H9 (cell line): ENCODE measurements around the gene CDH23. TPM values are rescaled to one million over a fixed set of nuclear protein-coding genes. Genes with fewer than 3 reads are reported as not detected.

ENCODE experiments used
- DNase-seq: peaks from one replicate; pipeline ENCODE4 v3.0.0-alpha.2; 2017
- H2AFZ ChIP-seq: one replicate; pipeline ENCODE4 v1.6.1; 2013; ENCODE audit warnings: mild to moderate bottlenecking, low read length, control low read depth, moderate library complexity
- H2AK5ac ChIP-seq: 2 replicates; pipeline ENCODE4 v1.6.1; 2013; ENCODE audit warnings: low read length, control low read depth, mixed read lengths; ENCODE audit not compliant: insufficient read length
- H2BK120ac ChIP-seq: one replicate; pipeline ENCODE4 v1.6.1; 2013; ENCODE audit warnings: low read depth, mild to moderate bottlenecking, low read length, control low read depth, inconsistent platforms; ENCODE audit not compliant: poor library complexity, severe bottlenecking
- H2BK12ac ChIP-seq: 2 replicates; pipeline ENCODE4 v1.6.1; 2013; ENCODE audit warnings: low read length, control low read depth, mixed read lengths, low read depth; ENCODE audit not compliant: insufficient read length
- H2BK15ac ChIP-seq: 2 replicates; pipeline ENCODE4 v1.6.1; 2013; ENCODE audit warnings: low read depth, low read length, control low read depth
- H2BK20ac ChIP-seq: one replicate; pipeline ENCODE4 v1.6.1; 2013; ENCODE audit warnings: low read depth, mild to moderate bottlenecking, low read length, control low read depth, inconsistent platforms; ENCODE audit not compliant: poor library complexity, severe bottlenecking
- H2BK5ac ChIP-seq: 2 replicates; pipeline ENCODE4 v1.6.1; 2013; ENCODE audit warnings: low read length, control low read depth, mixed read lengths; ENCODE audit not compliant: insufficient read length
- H3K14ac ChIP-seq: 2 replicates; pipeline ENCODE4 v1.6.1; 2013; ENCODE audit warnings: low read length, control low read depth; ENCODE audit not compliant: insufficient read depth
- H3K18ac ChIP-seq: 2 replicates; pipeline ENCODE4 v1.6.1; 2013; ENCODE audit warnings: low read depth, mild to moderate bottlenecking, mixed read lengths, low read length, control low read depth; ENCODE audit not compliant: insufficient read length
- H3K23ac ChIP-seq: 2 replicates; pipeline ENCODE4 v1.6.1; 2013; ENCODE audit warnings: low read length, control low read depth, mixed read lengths, low read depth; ENCODE audit not compliant: insufficient read length
- H3K23me2 ChIP-seq: 2 replicates; pipeline ENCODE4 v1.6.1; 2013; ENCODE audit warnings: low read depth, mild to moderate bottlenecking, mixed read lengths, low read length, control low read depth; ENCODE audit not compliant: insufficient read length, poor library complexity, severe bottlenecking
- H3K27ac ChIP-seq: 2 replicates; pipeline ENCODE4 v1.5.1; 2013; ENCODE audit warnings: low read length, control low read depth, mixed read lengths, low read depth; ENCODE audit not compliant: insufficient read length
- H3K27me3 ChIP-seq: 2 replicates; pipeline ENCODE4 v1.6.1; 2013; ENCODE audit warnings: low read length, control low read depth, inconsistent platforms; ENCODE audit not compliant: insufficient read depth
- H3K4ac ChIP-seq: 2 replicates; pipeline ENCODE4 v1.6.1; 2013; ENCODE audit warnings: low read depth, mild to moderate bottlenecking, control low read depth, inconsistent platforms, low read length, moderate library complexity
- H3K4me1 ChIP-seq: 2 replicates; pipeline ENCODE4 v1.6.1; 2013; ENCODE audit warnings: low read length, control low read depth, inconsistent platforms; ENCODE audit not compliant: insufficient read depth
- H3K4me2 ChIP-seq: 2 replicates; pipeline ENCODE4 v1.6.1; 2013; ENCODE audit warnings: low read length, control low read depth, mixed read lengths; ENCODE audit not compliant: insufficient read length, insufficient read depth
- H3K56ac ChIP-seq: 2 replicates; pipeline ENCODE4 v1.6.1; 2013; ENCODE audit warnings: low read depth, mild to moderate bottlenecking, mixed read lengths, low read length, control low read depth; ENCODE audit not compliant: insufficient read length
- H3K79me1 ChIP-seq: 2 replicates; pipeline ENCODE4 v1.6.1; 2013; ENCODE audit warnings: low read depth, mild to moderate bottlenecking, moderate library complexity, low read length, control low read depth, inconsistent platforms; ENCODE audit not compliant: insufficient read depth, poor library complexity, severe bottlenecking
- H3K79me2 ChIP-seq: 2 replicates; pipeline ENCODE4 v1.6.1; 2013; ENCODE audit warnings: low read length, control low read depth, inconsistent platforms; ENCODE audit not compliant: insufficient read depth
- H3K9ac ChIP-seq: 2 replicates; pipeline ENCODE4 v1.6.1; 2013; ENCODE audit warnings: low read length, control low read depth, mixed read lengths; ENCODE audit not compliant: insufficient read length; ENCODE audit errors: extremely low read depth
- H3K9me3 ChIP-seq: one replicate; pipeline ENCODE4 v1.6.1; 2013; ENCODE audit warnings: low read depth, low read length, inconsistent platforms; ENCODE audit not compliant: control insufficient read depth
- H3T11ph ChIP-seq: one replicate; pipeline ENCODE4 v1.6.1; 2013; ENCODE audit warnings: mild to moderate bottlenecking, low read length, control low read depth, inconsistent platforms
- H4K20me1 ChIP-seq: one replicate; pipeline ENCODE4 v1.6.1; 2013; ENCODE audit not compliant: control insufficient read depth, insufficient read length, insufficient read depth
- H4K5ac ChIP-seq: 2 replicates; pipeline ENCODE4 v1.6.1; 2013; ENCODE audit warnings: low read depth, mild to moderate bottlenecking, mixed read lengths, low read length, control low read depth; ENCODE audit not compliant: insufficient read length
- H4K8ac ChIP-seq: replicated peaks from 2 replicates; pipeline ENCODE4 v1.6.1; 2013; ENCODE audit warnings: low read length, control low read depth, mixed read lengths, low read depth; ENCODE audit not compliant: insufficient read length
- H4K91ac ChIP-seq: 2 replicates; pipeline ENCODE4 v1.6.1; 2013; ENCODE audit warnings: low read depth, mild to moderate bottlenecking, moderate library complexity, mixed read lengths, low read length, control low read depth; ENCODE audit not compliant: insufficient read length
- H3K27ac Mint-ChIP-seq, 3 experiments: 2 replicates in 2 of 3; 3 replicates in 1 of 3; pipeline ENCODE4 v1.8.0; 2020 to 2021; ENCODE audit warnings: mixed read lengths in 3 of 3, mild to moderate bottlenecking in 1 of 3, moderate library complexity in 1 of 3
- H3K27me3 Mint-ChIP-seq: 2 replicates; pipeline ENCODE4 v1.8.0; 2021; ENCODE audit warnings: low read depth, mild to moderate bottlenecking, moderate library complexity, mixed read lengths
- H3K36me3 Mint-ChIP-seq, 3 experiments: 2 replicates in 2 of 3; 3 replicates in 1 of 3; pipeline ENCODE4 v1.8.0; 2020 to 2021; ENCODE audit warnings: low read depth in 3 of 3, mixed read lengths in 3 of 3; ENCODE audit not compliant: insufficient read depth in 1 of 3
- H3K4me1 Mint-ChIP-seq, 2 experiments: 2 replicates each; pipeline ENCODE4 v1.8.0; 2020; ENCODE audit warnings: mixed read lengths in 2 of 2
- H3K4me3 Mint-ChIP-seq, 2 experiments: 2 replicates in 1 of 2; 3 replicates in 1 of 2; pipeline ENCODE4 v1.8.0; 2020 to 2021; ENCODE audit warnings: mild to moderate bottlenecking in 2 of 2, mixed read lengths in 2 of 2, moderate library complexity in 1 of 2
- H3K9me3 Mint-ChIP-seq, 2 experiments: 2 replicates in 1 of 2; 3 replicates in 1 of 2; pipeline ENCODE4 v1.8.0; 2020; ENCODE audit warnings: mild to moderate bottlenecking in 2 of 2, mixed read lengths in 2 of 2, moderate library complexity in 1 of 2
- CTCF ChIP-seq: fragments of 200-600 bp; sonication (generic); conservative IDR thresholded peaks from 3 replicates; pipeline ENCODE4 v1.8.0; 2021; ENCODE audit warnings: antibody characterized with exemption, mild to moderate bottlenecking
- WGBS: extraction: QIAGEN DNeasy Blood & Tissue Kit; methylation state at CpG from one replicate; pipeline ENCODE4 v1.1.7; 2013; ENCODE audit warnings: missing lambda C conversion rate, low lambda C conversion rate, mixed read lengths; ENCODE audit not compliant: insufficient read length; ENCODE audit errors: extremely low coverage; 5-methylcytosine and 5-hydroxymethylcytosine counted together
- total RNA-seq: library from RNA; stranded (reverse); gene quantifications from 2 replicates; pipeline ENCODE4 v1.2.1, GENCODE V29; 2021

CDH23 gene
- total RNA-seq, 1 experiment from 2014 or later: 2.1 TPM

DNA sequence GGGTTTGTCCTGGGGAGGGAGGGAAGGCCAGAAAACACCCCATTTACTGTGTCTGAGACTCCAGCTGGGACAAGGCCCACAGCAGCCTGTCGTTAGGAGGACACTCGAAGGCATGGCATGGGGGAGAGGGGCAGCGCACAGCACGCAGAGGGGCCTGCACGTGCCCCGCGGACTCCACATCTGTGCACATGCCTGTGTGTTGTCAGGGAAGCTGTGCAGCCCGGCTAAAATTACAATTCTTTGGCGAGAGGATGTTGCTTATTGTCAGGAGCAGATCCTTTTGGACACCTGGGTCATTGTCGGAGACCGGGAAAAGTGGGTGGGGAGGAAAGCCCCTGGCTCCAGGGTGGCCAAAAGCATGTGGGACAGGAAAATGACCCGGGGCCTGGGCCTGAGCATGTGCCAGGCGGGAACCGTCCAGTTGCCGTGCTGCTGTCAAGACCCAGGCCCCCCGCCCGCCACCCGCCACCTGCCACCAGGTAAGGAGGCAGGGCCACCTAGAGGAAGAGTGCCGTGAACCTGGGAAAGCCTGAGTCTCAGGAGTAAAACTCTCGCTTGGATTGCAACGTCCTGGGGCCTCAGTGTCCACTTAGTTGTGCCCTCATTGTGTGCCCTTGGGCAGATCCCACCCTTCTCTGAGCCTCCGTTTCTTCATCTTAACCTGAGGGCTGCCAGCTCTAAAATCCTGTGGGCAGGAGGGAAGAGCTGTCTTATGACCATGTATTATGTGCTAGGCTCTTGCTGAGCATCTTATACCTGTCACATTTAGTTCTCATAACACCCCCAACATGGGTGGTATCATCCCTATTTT lies 369.4 kb downstream of the CDH23 start:
- Histone ChIP-seq H3K18ac (no peak overlapping the region), H2BK5ac (no peak overlapping the region), H3K4me1 (no peaks in the 10 kb centered on the region; the same call in 1 of the 2 replicates), H3K27ac (no peak overlapping the region), H3K9me3 (no peaks in the 10 kb centered on the region), H3K79me1 (no peaks in the 10 kb centered on the region), H2AK5ac (no peak overlapping the region), H3K79me2 (no peaks in the 10 kb centered on the region), H4K20me1 (no peaks in the 10 kb centered on the region), H3K56ac (no peak overlapping the region), H2BK15ac (no peak overlapping the region), H2AFZ (no peak overlapping the region), H3K14ac (no peak overlapping the region), H3K4me2 (no peak overlapping the region), H3K4ac (no peak overlapping the region), H4K5ac (no peak overlapping the region), H3K23me2 (no peaks in the 10 kb centered on the region), H2BK12ac (no peak overlapping the region), H3K9ac (no peak overlapping the region), H4K8ac (no peak overlapping the region), H3K23ac (no peak overlapping the region), H2BK20ac (no peak overlapping the region), H3T11ph (no peak overlapping the region), H2BK120ac (no peak overlapping the region), H3K27me3 (no peaks in the 10 kb centered on the region), H4K91ac (no peak overlapping the region)
- Mint-ChIP-seq H3K4me1 (peaks cover 0 to 2% of the 10 kb centered on the region in 2 experiments; a peak in 3 of 4 replicates), H3K36me3 (no peaks in the 10 kb centered on the region), H3K4me3 (no peak overlapping the region), H3K27ac (no peak overlapping the region), H3K9me3 (no peaks in the 10 kb centered on the region; a peak in 1 of 5 replicates), H3K27me3 (peaks cover 9% of the 10 kb centered on the region)
- TF ChIP-seq CTCF: no peak
- no CpG with 5 or more reads among the region's 22 CpGs for WGBS
- no peak for DNase-seq
